ENCODE measurements around the gene TTC6. TPM values are rescaled to one million over a fixed set of nuclear protein-coding genes. Genes with fewer than 3 reads are reported as not detected.

Gene TTC6
- total and polyA plus RNA-seq, 4 donors, result 0.74 to 21.7 (median 3.6) TPM

DNA sequence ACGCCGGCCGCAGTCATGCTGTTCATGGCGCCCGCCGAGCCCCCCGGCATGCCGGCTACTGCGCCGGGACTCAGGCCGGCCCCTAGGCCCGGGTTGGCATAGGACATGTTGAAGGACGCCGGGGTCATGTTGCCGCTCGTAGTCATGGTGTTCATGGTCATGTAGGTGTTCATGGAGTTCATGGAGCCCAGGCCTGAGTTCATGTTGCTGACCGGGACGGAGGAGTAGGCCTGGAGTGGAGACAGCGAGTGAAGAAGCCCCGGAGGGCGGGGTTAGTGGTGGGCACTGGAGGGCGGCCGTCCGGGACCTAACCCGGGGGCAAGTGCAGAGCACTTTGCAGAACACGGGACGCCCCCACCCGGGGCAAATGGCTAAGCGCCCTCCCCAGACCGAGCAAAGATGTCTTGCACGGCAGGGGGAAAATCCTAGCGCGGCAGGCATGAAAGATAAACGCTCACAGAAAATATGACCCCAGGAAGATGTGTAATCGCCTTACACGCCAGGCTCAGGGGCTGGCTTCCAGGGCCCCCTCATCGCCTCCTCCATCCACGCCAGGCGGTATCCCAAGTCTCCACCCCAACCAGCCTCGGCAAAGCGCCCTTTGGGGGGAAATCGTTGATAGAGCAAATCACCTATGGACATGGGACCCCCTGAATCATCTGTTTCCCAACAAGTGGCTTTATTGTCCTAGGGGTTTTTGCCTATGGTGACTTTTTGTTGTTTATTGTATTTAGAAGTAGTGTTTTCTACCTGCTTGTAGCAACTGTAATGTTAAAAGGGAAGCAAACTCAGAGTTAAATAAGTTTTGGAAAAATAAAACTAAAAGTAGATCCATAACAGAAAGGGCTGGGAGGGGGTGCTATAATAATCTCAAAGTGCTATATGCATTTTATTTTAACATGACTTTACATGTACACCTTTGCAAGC lies 2.7 kb upstream of the TTC6 start:
- H3K4me3 ChIP-seq (ENCODE audit: low read depth in 1 of 3, low read length in 3 of 3), result peak overlapping the region; percentile 55 to 92 (median 55)
- H3K36me3 ChIP-seq (ENCODE audit: control insufficient read depth in 4 of 4, insufficient read depth in 3 of 4, low read depth in 1 of 4, low read length in 3 of 4), result peaks cover 0 to 1% (median 0%) of the 10 kb centered on the region in 4 donors
- no peaks in the 10 kb centered on the region for H3K27me3 ChIP-seq (ENCODE audit: control insufficient read depth in 4 of 4, insufficient read depth in 4 of 4, low read length in 3 of 4)
- H3K27ac ChIP-seq (ENCODE audit: low read depth in 1 of 2, low read length in 2 of 2), result peak overlapping the region; percentile 87 to 94
- H3K4me1 ChIP-seq (ENCODE audit: control insufficient read depth in 4 of 4, insufficient read depth in 4 of 4, low read length in 3 of 4), result peaks cover 0 to 10% (median 2%) of the 10 kb centered on the region in 4 donors
- no peaks in the 10 kb centered on the region for H3K9me3 ChIP-seq (ENCODE audit: control insufficient read depth in 4 of 4, low read length in 3 of 4)
- H3K9ac ChIP-seq (ENCODE audit: low read depth in 1 of 2, low read length in 2 of 2), result peak overlapping the region; percentile 49 to 81
- no peak for TF ChIP-seq HNF4A (conservative IDR thresholded peaks at IDR 0.05)
- no peak for TF ChIP-seq NR2F2 (IDR thresholded peaks at IDR 0.05)
- no peak for TF ChIP-seq FOXA2 (IDR thresholded peaks at IDR 0.05)
- no peak for TF ChIP-seq SP1 (IDR thresholded peaks at IDR 0.05)
- TF ChIP-seq HNF4G (IDR thresholded peaks at IDR 0.05), result no peak
- TF ChIP-seq RXRA (IDR thresholded peaks at IDR 0.05), result peak in 1 of 2 donors; percentile 7
- TF ChIP-seq, protein P1, sequence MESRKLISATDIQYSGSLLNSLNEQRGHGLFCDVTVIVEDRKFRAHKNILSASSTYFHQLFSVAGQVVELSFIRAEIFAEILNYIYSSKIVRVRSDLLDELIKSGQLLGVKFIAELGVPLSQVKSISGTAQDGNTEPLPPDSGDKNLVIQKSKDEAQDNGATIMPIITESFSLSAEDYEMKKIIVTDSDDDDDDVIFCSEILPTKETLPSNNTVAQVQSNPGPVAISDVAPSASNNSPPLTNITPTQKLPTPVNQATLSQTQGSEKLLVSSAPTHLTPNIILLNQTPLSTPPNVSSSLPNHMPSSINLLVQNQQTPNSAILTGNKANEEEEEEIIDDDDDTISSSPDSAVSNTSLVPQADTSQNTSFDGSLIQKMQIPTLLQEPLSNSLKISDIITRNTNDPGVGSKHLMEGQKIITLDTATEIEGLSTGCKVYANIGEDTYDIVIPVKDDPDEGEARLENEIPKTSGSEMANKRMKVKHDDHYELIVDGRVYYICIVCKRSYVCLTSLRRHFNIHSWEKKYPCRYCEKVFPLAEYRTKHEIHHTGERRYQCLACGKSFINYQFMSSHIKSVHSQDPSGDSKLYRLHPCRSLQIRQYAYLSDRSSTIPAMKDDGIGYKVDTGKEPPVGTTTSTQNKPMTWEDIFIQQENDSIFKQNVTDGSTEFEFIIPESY (IDR thresholded peaks at IDR 0.05), result no peak
- no peak for TF ChIP-seq EGR1 (IDR thresholded peaks at IDR 0.05; ENCODE audit: low read depth in 2 of 2)
- 5% methylated on average over 42 of the region's 42 CpGs for WGBS
- no peak for DNase-seq (ENCODE audit: low spot score)

DNA sequence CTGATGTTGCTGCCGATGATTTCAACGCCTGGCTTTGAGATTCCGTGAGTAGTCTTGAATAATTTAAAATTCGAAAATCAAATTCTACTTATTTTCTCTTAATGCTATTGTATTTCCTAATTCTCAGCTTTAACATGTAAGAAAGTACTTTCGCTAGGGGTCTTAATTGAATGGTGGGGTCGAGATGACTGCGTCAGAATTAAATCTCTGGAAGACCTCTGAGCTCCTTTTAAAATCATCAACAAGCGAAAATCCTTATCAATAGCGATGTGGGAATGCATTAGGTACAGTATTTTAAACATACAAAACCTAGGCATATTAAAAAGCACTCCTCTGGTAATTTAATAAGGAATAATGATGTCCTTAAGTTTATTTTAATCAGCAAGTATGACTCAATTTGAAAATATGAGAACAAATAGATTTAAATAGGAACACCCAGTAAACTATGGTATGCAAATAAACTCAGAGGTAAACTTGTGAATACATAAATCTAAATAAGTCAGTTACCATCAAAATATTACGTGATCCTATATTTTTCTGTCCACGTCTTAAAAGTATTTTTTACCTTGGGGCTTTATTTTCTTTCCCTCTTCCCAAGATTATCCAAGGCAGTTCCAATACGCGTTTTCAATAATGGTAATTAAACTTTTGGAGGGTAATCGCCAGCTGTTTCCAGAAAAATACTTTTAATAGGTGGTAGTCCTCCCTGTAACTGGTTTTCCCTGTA lies 1.8 kb upstream of the TTC6 start:
- Histone ChIP-seq H3K4me3 (ENCODE audit: low read depth in 1 of 3, low read length in 3 of 3) (peak overlapping the region; percentile 55 to 92 (median 55)), H3K36me3 (ENCODE audit: control insufficient read depth in 4 of 4, insufficient read depth in 3 of 4, low read depth in 1 of 4, low read length in 3 of 4) (peaks cover 0 to 1% (median 0%) of the 10 kb centered on the region in 4 donors), H3K27ac (ENCODE audit: low read depth in 1 of 2, low read length in 2 of 2) (peak overlapping the region; percentile 87 to 94), H3K9ac (ENCODE audit: low read depth in 1 of 2, low read length in 2 of 2) (peak overlapping the region; percentile 49 to 81), H3K9me3 (ENCODE audit: control insufficient read depth in 4 of 4, low read length in 3 of 4) (no peaks in the 10 kb centered on the region), H3K27me3 (ENCODE audit: control insufficient read depth in 4 of 4, insufficient read depth in 4 of 4, low read length in 3 of 4) (no peaks in the 10 kb centered on the region), H3K4me1 (ENCODE audit: control insufficient read depth in 4 of 4, insufficient read depth in 4 of 4, low read length in 3 of 4) (peaks cover 0 to 13% (median 4%) of the 10 kb centered on the region in 4 donors)
- TF ChIP-seq FOXA2 (IDR thresholded peaks at IDR 0.05) (no peak), RXRA (IDR thresholded peaks at IDR 0.05) (no peak), FOXA1 (IDR thresholded peaks at IDR 0.05) (no peak), HNF4G (IDR thresholded peaks at IDR 0.05) (no peak), SP1 (IDR thresholded peaks at IDR 0.05) (no peak), JUND (IDR thresholded peaks at IDR 0.05) (no peak), NR2F2 (IDR thresholded peaks at IDR 0.05) (no peak), YY1 (IDR thresholded peaks at IDR 0.05) (no peak), GABPA (IDR thresholded peaks at IDR 0.05 in 1 of 2, conservative IDR thresholded peaks at IDR 0.05 in 1 of 2) (no peak), RAD21 (IDR thresholded peaks at IDR 0.05) (no peak), HNF4A (conservative IDR thresholded peaks at IDR 0.05) (no peak), EGR1 (IDR thresholded peaks at IDR 0.05; ENCODE audit: low read depth in 2 of 2) (no peak), TAF1 (conservative IDR thresholded peaks at IDR 0.05) (no peak)
- TF ChIP-seq, protein P2, sequence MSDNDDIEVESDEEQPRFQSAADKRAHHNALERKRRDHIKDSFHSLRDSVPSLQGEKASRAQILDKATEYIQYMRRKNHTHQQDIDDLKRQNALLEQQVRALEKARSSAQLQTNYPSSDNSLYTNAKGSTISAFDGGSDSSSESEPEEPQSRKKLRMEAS (IDR thresholded peaks at IDR 0.05), result no peak
- TF ChIP-seq, protein P1 (IDR thresholded peaks at IDR 0.05), result no peak
- TF ChIP-seq, protein P3, sequence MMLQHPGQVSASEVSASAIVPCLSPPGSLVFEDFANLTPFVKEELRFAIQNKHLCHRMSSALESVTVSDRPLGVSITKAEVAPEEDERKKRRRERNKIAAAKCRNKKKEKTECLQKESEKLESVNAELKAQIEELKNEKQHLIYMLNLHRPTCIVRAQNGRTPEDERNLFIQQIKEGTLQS (IDR thresholded peaks at IDR 0.05), result no peak
- TF ChIP-seq, protein P4, sequence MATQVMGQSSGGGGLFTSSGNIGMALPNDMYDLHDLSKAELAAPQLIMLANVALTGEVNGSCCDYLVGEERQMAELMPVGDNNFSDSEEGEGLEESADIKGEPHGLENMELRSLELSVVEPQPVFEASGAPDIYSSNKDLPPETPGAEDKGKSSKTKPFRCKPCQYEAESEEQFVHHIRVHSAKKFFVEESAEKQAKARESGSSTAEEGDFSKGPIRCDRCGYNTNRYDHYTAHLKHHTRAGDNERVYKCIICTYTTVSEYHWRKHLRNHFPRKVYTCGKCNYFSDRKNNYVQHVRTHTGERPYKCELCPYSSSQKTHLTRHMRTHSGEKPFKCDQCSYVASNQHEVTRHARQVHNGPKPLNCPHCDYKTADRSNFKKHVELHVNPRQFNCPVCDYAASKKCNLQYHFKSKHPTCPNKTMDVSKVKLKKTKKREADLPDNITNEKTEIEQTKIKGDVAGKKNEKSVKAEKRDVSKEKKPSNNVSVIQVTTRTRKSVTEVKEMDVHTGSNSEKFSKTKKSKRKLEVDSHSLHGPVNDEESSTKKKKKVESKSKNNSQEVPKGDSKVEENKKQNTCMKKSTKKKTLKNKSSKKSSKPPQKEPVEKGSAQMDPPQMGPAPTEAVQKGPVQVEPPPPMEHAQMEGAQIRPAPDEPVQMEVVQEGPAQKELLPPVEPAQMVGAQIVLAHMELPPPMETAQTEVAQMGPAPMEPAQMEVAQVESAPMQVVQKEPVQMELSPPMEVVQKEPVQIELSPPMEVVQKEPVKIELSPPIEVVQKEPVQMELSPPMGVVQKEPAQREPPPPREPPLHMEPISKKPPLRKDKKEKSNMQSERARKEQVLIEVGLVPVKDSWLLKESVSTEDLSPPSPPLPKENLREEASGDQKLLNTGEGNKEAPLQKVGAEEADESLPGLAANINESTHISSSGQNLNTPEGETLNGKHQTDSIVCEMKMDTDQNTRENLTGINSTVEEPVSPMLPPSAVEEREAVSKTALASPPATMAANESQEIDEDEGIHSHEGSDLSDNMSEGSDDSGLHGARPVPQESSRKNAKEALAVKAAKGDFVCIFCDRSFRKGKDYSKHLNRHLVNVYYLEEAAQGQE (IDR thresholded peaks at IDR 0.05), result no peak
- TF ChIP-seq, protein P5, sequence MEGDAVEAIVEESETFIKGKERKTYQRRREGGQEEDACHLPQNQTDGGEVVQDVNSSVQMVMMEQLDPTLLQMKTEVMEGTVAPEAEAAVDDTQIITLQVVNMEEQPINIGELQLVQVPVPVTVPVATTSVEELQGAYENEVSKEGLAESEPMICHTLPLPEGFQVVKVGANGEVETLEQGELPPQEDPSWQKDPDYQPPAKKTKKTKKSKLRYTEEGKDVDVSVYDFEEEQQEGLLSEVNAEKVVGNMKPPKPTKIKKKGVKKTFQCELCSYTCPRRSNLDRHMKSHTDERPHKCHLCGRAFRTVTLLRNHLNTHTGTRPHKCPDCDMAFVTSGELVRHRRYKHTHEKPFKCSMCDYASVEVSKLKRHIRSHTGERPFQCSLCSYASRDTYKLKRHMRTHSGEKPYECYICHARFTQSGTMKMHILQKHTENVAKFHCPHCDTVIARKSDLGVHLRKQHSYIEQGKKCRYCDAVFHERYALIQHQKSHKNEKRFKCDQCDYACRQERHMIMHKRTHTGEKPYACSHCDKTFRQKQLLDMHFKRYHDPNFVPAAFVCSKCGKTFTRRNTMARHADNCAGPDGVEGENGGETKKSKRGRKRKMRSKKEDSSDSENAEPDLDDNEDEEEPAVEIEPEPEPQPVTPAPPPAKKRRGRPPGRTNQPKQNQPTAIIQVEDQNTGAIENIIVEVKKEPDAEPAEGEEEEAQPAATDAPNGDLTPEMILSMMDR (IDR thresholded peaks at IDR 0.05; ENCODE audit: low read depth, low read length, missing input control), result no peak
- no peak for DNase-seq (ENCODE audit: low spot score)
- WGBS, result 6% methylated on average over 14 of the region's 14 CpGs

Measured in liver (tissue), 9 donors.